Lower lobe of right lung (tissue), 2 donors: ENCODE measurements around the gene C1GALT1. TPM values are rescaled to one million over a fixed set of nuclear protein-coding genes. Genes with fewer than 3 reads are reported as not detected.

Source experiments
- ATAC-seq, 2 donors: fragments of 200-7000 bp; cut with Tn5 transposase; one replicate each; pipeline ENCODE4 v1.9.1; 2020 to 2022; ENCODE audit warnings: mild to moderate bottlenecking in 2 of 2, moderate library complexity in 2 of 2
- DNase-seq: peaks from one replicate; pipeline ENCODE4 v3.0.0-alpha.2; 2020
- H3K27ac ChIP-seq: fragments of 200-600 bp; one replicate; pipeline ENCODE4 v1.8.0; 2022
- H3K27me3 ChIP-seq: fragments of 200-600 bp; one replicate; pipeline ENCODE4 v1.8.0; 2022; ENCODE audit warnings: low read depth
- H3K36me3 ChIP-seq: fragments of 200-600 bp; one replicate; pipeline ENCODE4 v1.8.0; 2022; ENCODE audit warnings: mild to moderate bottlenecking
- H3K4me1 ChIP-seq: fragments of 200-600 bp; one replicate; pipeline ENCODE4 v1.8.0; 2022
- H3K4me3 ChIP-seq: fragments of 200-600 bp; one replicate; pipeline ENCODE4 v1.8.0; 2022; ENCODE audit warnings: mild to moderate bottlenecking
- H3K9me3 ChIP-seq: fragments of 200-600 bp; one replicate; pipeline ENCODE4 v1.8.0; 2022
- intact Hi-C: fragments of 100-400 bp; cut with DNase I; formaldehyde crosslinking; loops from one replicate; pipeline ENCODE4 v1.11.0; 2022
- total RNA-seq: library from RNA; stranded (reverse); fragmentation: NEBNext Ultra II Directional; extraction: Animal tissue kit (Norgen Biotek cat#: 25700); gene quantifications from one replicate; pipeline ENCODE4 v1.2.1, GENCODE V29; 2021
- TF ChIP-seq, protein P1 (sequence below): fragments of 200-600 bp; IDR thresholded peaks from one replicate; pipeline ENCODE4 v1.8.0; 2022; ENCODE audit warnings: antibody characterized with exemption, mild to moderate bottlenecking
- donor health status: DM: no; HTN: yes; CAD: no; lungs with severe emphysema.

The C1GALT1 gene
- total RNA-seq, 1 donor from 2014 or later: 39.0 TPM

DNA sequence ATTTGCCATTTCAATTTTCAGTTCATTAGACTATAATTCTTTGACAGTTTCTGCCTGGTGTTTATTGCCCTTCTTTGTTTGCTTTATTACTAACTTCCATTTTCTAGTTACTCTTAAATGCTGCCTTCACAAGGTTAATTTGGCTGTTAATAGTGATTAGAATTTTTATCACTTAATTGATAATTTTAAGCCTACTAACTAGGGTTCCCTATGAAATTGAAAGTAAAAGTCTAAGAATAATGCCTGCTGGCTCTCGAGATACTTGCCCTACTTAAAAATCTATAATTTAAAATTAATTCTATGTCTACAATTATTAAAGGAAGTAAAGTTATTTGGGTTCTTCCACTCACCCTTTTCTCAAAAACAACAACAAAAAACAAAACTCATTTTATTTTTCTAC is 65.3 kb downstream of the C1GALT1 start:
- no peaks in the 10 kb centered on the region for H3K9me3 ChIP-seq
- H3K27me3 ChIP-seq: no peaks in the 10 kb centered on the region
- no peak overlapping the region for H3K27ac ChIP-seq
- intact Hi-C loops: no loop called here
- no peak for ATAC-seq
- peaks cover 13% of the 10 kb centered on the region for H3K4me1 ChIP-seq
- no peaks in the 10 kb centered on the region for H3K36me3 ChIP-seq
- TF ChIP-seq, protein P1, sequence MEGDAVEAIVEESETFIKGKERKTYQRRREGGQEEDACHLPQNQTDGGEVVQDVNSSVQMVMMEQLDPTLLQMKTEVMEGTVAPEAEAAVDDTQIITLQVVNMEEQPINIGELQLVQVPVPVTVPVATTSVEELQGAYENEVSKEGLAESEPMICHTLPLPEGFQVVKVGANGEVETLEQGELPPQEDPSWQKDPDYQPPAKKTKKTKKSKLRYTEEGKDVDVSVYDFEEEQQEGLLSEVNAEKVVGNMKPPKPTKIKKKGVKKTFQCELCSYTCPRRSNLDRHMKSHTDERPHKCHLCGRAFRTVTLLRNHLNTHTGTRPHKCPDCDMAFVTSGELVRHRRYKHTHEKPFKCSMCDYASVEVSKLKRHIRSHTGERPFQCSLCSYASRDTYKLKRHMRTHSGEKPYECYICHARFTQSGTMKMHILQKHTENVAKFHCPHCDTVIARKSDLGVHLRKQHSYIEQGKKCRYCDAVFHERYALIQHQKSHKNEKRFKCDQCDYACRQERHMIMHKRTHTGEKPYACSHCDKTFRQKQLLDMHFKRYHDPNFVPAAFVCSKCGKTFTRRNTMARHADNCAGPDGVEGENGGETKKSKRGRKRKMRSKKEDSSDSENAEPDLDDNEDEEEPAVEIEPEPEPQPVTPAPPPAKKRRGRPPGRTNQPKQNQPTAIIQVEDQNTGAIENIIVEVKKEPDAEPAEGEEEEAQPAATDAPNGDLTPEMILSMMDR: no peak
- H3K4me3 ChIP-seq: peak overlapping the region; percentile 19
- DNase-seq: no peak

DNA sequence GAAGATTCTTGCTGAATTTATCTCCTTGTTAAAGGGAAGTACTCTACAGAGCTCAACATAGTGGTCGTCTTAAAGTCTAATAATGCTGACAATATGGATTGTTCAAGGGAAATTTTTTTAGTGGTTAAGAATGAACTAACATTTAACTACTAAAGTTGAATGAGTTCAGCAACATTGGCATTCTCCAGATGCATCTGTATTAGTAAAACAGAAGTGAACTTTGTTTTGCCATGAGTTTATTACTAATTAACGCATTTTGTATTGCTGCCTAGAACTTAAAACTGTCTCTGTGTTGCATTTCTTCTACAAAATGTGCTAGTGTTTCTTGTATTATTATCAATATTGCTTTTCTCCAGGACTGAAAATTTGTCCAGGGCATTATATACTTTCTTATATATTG is 67.5 kb downstream of the C1GALT1 start:
- Histone ChIP-seq H3K36me3 (no peaks in the 10 kb centered on the region), H3K27ac (no peak overlapping the region), H3K4me1 (peaks cover 13% of the 10 kb centered on the region), H3K9me3 (no peaks in the 10 kb centered on the region), H3K27me3 (no peaks in the 10 kb centered on the region), H3K4me3 (no peak overlapping the region)
- DNase-seq: no peak
- TF ChIP-seq, protein P1: no peak
- intact Hi-C loops: no loop called here
- no peak for ATAC-seq

DNA sequence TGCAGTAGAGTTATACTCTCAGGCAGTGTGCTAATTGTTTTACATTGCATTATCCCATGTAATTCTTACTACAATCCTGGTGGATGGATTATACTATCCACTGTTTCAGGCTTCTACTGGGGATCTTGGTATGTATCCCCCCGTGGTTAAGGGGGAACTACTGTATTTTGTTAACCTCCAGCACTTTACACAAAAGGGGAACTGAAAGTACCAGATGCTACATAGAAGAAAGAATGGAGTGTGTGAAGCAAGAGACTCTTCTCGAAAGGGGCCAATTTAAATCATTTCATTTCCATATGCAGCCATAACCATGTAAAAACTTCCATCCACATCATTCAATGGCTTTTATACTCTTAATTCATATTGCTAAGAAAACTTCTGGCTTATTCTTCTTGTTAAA is 69.4 kb downstream of the C1GALT1 start:
- TF ChIP-seq, protein P1: no peak
- Histone ChIP-seq H3K27me3 (no peaks in the 10 kb centered on the region), H3K4me3 (no peak overlapping the region), H3K4me1 (peaks cover 13% of the 10 kb centered on the region), H3K36me3 (no peaks in the 10 kb centered on the region), H3K27ac (no peak overlapping the region), H3K9me3 (no peaks in the 10 kb centered on the region)
- ATAC-seq (peak; percentile 51 to 60), DNase-seq (no peak)
- intact Hi-C loops: no loop called here

DNA sequence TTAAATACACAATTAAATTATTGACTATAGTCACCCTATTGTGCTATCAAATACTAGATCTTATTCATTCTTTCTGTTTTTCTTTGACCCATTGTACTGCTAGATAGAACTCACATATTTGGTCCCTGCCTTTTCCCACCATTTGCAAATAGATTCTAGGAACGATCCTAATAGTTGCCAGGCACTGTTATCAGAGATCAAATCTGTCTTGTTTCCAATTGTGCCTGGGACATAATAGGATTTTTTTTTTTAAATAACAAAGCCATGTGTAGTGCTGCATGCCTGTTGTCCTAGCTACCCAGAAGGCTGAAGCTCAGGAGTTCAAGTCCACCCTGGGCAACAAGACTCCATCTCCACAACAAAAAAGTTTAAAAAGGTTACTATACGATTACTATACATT is 72.0 kb downstream of the C1GALT1 start:
- Histone ChIP-seq H3K27ac (no peak overlapping the region), H3K4me1 (peaks cover 12% of the 10 kb centered on the region), H3K4me3 (no peak overlapping the region), H3K27me3 (no peaks in the 10 kb centered on the region), H3K36me3 (no peaks in the 10 kb centered on the region), H3K9me3 (no peaks in the 10 kb centered on the region)
- ATAC-seq (no peak), DNase-seq (no peak)
- TF ChIP-seq, protein P1: no peak
- intact Hi-C loops: no loop called here

DNA sequence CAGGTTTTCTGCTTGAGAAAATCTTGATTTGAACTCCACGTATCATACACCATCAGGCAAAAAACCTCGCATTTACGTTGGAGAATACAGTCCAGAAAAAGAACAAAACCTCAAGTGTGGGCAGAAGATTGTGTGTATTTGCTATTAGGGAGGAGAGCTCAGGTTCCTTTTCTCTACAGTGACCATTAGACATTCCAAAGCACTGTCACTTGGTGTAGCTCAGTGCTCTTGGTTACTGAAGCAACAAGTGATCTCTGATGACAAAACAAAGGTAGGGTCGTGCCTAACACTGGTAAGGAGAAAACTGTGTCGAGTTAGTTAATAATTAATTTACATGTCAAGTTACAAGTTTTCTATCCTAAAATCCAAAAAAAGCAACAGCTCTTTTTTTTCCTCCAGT is 72.6 kb downstream of the C1GALT1 start:
- Histone ChIP-seq H3K36me3 (no peaks in the 10 kb centered on the region), H3K9me3 (no peaks in the 10 kb centered on the region), H3K27ac (no peak overlapping the region), H3K4me1 (peaks cover 12% of the 10 kb centered on the region), H3K27me3 (no peaks in the 10 kb centered on the region), H3K4me3 (no peak overlapping the region)
- TF ChIP-seq, protein P1: no peak
- ATAC-seq (peak in 1 of 2 donors; percentile 42), DNase-seq (no peak)
- intact Hi-C loops: no loop called here
